Ishikawa (cell line): ENCODE data around the gene MAN2B2.

ENCODE experiments used
- CEBPB ChIP-seq: IDR thresholded peaks from 2 replicates; pipeline ENCODE4 v1.6.1; 2012
- CREB1 ChIP-seq: IDR thresholded peaks from 2 replicates; pipeline ENCODE4 v1.6.1; 2012; ENCODE audit warnings: low read depth
- EGR1 ChIP-seq: IDR thresholded peaks from 2 replicates; pipeline ENCODE4 v1.6.1; 2012
- EP300 ChIP-seq: IDR thresholded peaks from 2 replicates; pipeline ENCODE4 v1.6.1; 2012; ENCODE audit warnings: borderline replicate concordance
- FOXM1 ChIP-seq: IDR thresholded peaks from 2 replicates; pipeline ENCODE4 v1.6.1; 2012; ENCODE audit warnings: low read depth, borderline replicate concordance
- RAD21 ChIP-seq: IDR thresholded peaks from 2 replicates; pipeline ENCODE4 v1.6.1; 2012; ENCODE audit warnings: low read depth
- TAF1 ChIP-seq: IDR thresholded peaks from 2 replicates; pipeline ENCODE4 v1.6.1; 2012; ENCODE audit warnings: low read depth, mild to moderate bottlenecking
- TCF12 ChIP-seq: IDR thresholded peaks from 2 replicates; pipeline ENCODE4 v1.6.1; 2012; ENCODE audit warnings: low read depth
- YY1 ChIP-seq: IDR thresholded peaks from 2 replicates; pipeline ENCODE4 v1.6.1; 2012; ENCODE audit warnings: low read depth
- ZBTB7A ChIP-seq: IDR thresholded peaks from 2 replicates; pipeline ENCODE4 v1.6.1; 2012; ENCODE audit warnings: low read depth
- TF ChIP-seq, protein P1 (sequence below): IDR thresholded peaks from 2 replicates; pipeline ENCODE4 v1.6.1; 2012; ENCODE audit warnings: low read depth, mild to moderate bottlenecking
- TF ChIP-seq, protein P2 (sequence below): IDR thresholded peaks from 2 replicates; pipeline ENCODE4 v1.6.1; 2012
- TF ChIP-seq, protein P3 (sequence below): IDR thresholded peaks from 2 replicates; pipeline ENCODE4 v1.6.1; 2012

DNA sequence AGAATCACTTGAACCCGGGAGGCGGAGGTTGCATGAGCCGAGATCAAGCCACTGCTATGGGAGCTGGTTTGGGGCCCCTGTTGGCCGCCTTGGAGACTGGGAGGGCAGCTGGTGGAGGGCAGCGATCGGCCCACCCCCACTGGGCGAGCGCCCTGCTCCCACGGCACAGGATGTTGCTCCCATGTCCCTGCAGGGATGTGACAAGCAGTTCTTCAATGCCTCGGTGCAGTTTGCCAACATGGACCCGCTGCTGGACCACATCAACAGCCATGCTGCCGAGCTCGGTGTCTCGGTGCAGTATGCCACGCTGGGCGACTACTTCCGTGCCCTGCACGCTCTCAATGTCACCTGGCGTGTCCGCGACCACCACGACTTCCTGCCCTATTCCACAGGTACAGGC lies 19.4 kb downstream of the MAN2B2 start:
- TF ChIP-seq, protein P1, sequence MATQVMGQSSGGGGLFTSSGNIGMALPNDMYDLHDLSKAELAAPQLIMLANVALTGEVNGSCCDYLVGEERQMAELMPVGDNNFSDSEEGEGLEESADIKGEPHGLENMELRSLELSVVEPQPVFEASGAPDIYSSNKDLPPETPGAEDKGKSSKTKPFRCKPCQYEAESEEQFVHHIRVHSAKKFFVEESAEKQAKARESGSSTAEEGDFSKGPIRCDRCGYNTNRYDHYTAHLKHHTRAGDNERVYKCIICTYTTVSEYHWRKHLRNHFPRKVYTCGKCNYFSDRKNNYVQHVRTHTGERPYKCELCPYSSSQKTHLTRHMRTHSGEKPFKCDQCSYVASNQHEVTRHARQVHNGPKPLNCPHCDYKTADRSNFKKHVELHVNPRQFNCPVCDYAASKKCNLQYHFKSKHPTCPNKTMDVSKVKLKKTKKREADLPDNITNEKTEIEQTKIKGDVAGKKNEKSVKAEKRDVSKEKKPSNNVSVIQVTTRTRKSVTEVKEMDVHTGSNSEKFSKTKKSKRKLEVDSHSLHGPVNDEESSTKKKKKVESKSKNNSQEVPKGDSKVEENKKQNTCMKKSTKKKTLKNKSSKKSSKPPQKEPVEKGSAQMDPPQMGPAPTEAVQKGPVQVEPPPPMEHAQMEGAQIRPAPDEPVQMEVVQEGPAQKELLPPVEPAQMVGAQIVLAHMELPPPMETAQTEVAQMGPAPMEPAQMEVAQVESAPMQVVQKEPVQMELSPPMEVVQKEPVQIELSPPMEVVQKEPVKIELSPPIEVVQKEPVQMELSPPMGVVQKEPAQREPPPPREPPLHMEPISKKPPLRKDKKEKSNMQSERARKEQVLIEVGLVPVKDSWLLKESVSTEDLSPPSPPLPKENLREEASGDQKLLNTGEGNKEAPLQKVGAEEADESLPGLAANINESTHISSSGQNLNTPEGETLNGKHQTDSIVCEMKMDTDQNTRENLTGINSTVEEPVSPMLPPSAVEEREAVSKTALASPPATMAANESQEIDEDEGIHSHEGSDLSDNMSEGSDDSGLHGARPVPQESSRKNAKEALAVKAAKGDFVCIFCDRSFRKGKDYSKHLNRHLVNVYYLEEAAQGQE, result no peak
- TF ChIP-seq TAF1, result no peak
- TF ChIP-seq YY1, result no peak
- no peak for TF ChIP-seq TCF12
- TF ChIP-seq, protein P2, sequence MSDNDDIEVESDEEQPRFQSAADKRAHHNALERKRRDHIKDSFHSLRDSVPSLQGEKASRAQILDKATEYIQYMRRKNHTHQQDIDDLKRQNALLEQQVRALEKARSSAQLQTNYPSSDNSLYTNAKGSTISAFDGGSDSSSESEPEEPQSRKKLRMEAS, result no peak
- TF ChIP-seq FOXM1, result no peak
- TF ChIP-seq CEBPB, result no peak
- no peak for TF ChIP-seq EP300
- TF ChIP-seq RAD21, result no peak
- TF ChIP-seq EGR1, result no peak
- TF ChIP-seq CREB1, result no peak
- TF ChIP-seq, protein P3, sequence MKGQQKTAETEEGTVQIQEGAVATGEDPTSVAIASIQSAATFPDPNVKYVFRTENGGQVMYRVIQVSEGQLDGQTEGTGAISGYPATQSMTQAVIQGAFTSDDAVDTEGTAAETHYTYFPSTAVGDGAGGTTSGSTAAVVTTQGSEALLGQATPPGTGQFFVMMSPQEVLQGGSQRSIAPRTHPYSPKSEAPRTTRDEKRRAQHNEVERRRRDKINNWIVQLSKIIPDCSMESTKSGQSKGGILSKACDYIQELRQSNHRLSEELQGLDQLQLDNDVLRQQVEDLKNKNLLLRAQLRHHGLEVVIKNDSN, result no peak
- TF ChIP-seq ZBTB7A, result no peak
